GM21723 (cell line): Measurements from ENCODE around the gene IQGAP2.

Experiments used
- ATAC-seq: cut with Tn5 transposase; IDR thresholded peaks from one replicate; pipeline ENCODE4 v1.9.1; 2021; ENCODE audit warnings: mild to moderate bottlenecking, moderate library complexity; ENCODE audit not compliant: unreplicated experiment

IQGAP2 gene

DNA sequence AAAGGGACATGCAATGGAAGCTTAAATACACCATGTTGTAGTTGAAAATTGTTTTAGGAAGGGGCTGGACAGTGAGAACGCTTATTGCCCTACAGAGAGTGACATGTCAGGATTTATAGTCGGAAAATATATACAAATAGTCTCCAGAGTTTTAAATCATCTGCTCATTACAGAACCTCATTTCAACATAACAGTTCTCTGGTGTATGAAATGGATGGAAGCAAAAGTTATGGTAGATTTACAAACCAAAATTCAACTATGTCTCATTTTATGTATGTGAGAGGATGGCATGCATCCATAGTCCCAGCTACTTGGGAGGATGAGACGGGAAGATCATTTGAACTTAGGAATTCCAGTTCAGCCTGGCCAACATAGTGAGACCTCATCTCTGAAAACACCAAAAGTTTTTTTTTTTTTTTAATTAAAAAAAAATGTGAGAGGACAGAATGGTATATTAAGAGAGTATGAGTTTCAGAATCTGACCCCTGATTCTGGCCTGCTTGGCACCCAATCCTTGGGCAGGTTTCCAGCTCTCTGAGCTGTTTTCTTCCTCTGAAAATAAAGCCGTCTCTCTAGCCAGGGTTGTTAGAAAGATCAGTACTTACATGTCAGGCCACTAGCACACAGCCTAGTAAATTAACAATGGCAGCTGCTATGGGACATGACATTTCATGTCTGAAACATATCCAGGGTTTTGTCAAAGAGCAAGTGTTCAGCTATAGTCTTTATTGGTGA is 40.1 kb downstream of the IQGAP2 start:
- no peak for ATAC-seq

DNA sequence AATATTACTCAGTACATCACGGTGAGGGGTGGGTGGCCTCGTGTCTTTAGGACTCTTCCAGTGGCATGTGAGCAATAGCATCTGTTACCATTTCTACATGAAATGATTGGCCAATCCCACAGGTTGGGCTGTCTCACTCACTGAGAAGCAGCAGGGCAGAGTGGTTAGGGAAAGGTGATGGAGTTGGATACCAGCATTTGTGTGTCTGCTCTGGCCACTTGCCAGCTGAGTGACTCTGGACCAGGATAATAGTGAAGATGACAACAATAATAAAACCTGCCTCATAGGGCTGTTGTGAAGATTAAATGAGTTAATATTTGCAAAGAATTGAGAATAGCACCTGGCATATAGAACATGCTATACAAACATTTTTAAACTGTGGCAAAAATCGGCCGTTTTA is 42.0 kb downstream of the IQGAP2 start:
- no peak for ATAC-seq

DNA sequence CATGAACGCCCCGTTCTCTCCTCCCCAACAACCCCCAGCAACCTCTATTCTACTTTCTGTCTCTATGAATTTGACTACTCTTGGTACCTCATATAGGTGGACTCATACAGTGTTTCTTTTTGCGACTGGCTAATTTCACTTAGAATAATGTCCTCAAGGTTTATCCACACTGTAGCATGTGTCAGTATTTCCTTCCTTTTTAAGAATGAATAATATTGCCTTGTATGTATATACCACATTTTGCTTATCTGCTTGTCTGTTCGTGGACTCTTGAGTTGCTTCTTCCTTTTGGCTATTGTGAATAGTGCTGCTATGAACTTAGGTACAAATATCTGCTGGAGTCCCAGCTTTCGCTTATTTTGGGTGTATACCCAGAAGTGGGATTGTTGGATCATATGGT is 42.7 kb downstream of the IQGAP2 start:
- ATAC-seq: no peak

DNA sequence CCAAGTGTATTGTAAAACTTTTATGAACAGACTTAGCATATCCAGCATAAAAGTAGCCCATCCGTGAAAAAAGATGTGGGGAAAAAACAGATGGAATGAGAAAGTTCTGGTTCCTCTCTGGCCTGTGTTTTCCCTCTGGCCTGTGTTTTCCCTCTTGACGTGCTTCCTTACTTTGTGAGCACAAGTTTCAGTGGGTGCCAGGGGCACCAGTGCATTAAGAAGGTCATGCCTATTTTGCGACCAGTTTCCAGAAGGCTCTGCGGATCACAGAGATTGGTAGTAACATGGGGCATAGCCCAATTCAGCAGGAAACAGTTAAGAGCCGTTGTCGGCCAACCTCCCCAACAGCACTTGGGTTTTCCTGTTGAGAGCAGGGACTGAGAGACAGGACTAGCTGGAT is 43.7 kb downstream of the IQGAP2 start:
- ATAC-seq: no peak

DNA sequence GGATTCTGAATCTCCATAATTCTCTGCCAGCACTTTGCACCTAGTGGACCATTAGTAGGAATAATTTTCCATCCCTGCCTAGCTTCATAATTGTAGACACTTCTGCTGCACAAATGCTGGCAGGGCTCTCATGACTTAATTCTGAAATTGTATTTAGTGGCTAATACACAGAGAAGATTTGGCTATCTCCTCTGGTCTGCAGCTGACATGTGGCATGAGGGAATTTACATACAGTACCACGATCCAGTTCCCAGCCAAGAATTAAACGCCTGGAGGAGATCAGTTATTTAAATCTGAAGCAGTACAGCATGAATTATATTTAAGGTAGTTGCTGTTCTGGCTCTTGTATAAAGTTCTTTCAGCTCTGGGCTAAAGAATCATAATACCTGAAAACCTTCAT is 46.5 kb downstream of the IQGAP2 start:
- no peak for ATAC-seq

DNA sequence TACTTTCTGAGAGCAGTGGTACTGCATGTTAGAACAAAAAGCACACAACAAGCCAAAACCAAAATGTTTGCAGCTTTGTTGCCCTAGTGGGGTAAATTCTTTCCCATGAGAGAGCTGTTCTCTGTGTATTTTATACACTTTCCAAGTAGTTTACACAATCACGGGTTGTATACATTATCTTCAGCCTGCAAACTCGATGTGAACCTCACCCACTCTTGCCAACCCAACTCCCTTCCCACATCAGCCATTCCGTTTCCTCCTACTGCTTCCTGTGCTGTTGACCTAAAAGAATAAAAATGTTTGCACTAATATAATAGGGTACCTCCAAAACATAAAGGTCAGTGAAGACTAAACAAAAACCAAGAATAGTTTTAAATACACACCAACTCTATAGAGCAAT is 47.0 kb downstream of the IQGAP2 start:
- ATAC-seq: no peak

DNA sequence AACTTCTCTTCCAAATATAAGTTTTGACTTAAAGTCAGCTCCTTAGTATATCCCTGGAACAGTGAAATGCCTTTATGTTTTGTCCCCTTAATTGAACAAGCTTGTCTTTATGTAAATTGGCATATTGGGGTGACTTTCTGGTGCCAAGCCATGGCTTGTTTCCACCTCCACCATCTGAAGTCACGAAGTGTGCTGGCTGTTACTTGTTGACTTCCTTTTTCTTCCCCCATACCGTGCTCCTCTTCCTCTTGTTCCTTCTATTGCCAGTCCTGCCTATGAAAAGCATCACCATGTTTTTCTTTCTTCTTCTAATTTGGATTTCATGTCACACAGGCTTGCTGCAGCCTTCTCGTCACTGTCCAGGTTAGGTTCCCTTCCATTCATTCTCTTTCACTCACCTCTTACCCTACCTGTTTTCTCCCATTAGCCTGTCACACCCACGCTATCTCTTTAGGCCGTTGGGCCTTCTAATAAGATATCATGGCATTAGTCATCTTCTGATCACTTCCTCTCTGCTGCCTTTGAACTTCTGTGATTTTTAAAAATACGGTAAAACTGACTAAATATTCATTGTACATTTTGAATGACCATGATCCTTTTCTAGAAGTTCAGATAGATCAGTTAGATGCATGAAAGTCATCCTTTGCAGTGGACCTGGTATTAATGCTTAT is 48.1 kb downstream of the IQGAP2 start:
- no peak for ATAC-seq

DNA sequence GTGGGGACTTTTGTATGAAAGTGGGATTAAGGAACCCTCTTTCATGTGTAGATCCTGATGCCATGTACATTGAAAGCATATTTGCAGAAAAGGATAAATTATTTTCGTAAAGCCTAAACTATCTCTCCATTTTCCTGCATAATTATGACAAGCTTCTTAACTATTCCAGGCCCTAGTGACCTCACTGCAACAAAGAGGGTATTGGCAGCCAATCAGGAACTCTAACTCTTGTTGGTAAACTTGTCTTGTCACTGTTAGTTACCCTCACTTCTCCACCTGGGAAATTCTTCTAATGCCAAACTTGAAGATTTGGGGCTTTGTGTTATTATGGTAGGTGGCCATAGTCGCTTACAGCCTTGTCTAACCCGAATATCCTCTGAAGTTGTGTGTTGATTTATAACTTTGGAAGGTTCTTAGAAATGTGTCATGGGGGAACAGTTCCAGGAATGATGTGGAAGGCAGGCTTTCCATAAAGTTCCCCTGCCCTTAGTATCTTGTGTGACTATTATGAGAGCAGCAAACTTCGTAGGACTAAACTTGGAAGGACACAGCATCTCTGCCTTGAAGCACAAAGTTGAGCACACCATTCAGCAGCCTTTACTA is 52.5 kb downstream of the IQGAP2 start:
- ATAC-seq: no peak

DNA sequence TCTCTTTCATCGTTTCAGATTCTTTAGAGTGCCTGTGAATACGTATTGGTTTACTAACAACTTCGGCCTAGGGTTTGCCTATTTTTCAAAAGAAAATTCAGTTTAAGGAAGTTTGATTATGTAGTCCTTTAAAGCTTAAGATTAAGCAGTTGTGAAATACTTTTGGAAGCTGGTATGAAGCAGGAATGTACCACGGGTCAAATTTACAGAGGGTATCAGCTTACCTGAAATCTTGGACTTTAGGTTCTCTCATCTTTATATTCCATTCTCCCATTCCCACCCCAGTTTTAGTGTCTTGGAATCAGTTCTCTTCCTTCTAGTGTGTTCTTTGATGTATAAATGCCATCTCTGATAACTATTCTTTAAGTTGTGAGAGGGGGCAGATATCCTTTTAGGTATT is 53.2 kb downstream of the IQGAP2 start:
- no peak for ATAC-seq

DNA sequence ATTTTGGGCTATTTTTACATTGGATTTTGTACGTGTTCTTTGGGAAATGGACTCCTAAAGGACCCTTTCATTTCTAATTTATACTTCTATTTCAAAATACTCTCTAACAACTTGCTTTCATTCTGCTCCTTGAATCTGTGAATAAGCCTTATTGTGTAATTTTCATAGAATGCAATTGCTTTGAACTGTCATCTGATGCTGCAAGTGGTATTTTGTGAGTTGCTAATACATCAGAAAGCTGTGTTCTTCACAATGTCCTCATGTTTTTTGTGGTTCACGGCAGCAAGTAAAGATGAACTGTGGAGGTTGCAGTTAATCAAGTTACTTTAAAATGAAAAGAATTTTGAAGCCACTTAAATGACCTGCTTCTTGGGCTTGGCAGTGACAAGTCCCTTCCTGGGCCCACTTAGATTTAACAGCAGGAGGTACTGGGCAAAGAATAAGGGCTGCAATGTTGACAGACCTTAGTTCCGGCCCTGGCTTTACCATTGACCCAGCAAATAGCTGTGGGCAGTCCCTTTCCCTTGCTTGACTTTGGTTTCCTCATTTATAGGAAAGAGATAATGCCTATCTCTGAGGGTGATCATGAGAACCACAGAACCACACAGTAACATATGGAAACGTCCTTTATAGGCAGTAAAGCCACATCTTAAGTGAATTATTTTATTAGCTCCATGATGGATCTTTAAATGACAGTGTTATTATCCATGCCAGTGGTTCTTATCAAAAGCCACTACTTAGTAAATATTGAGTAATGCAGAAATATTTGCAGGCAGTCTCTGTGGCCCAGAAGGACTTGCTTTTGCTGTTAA is 54.8 kb downstream of the IQGAP2 start:
- no peak for ATAC-seq

DNA sequence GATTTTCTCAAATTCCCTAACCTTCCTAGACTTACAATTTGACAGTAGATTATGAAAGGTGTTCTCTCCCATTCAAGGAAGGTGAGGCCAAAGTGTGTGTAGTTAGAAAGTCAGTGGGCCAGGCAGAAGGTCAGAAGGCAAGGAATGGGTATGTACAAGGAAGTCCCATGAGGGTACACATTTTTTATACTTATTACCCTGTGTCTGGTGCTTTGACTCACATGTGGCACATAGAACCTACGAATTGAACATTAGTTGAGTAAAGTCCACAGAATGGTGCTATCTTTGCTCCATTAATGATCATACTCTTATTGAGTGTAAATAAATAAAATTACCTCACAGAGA is 55.4 kb downstream of the IQGAP2 start:
- no peak for ATAC-seq

DNA sequence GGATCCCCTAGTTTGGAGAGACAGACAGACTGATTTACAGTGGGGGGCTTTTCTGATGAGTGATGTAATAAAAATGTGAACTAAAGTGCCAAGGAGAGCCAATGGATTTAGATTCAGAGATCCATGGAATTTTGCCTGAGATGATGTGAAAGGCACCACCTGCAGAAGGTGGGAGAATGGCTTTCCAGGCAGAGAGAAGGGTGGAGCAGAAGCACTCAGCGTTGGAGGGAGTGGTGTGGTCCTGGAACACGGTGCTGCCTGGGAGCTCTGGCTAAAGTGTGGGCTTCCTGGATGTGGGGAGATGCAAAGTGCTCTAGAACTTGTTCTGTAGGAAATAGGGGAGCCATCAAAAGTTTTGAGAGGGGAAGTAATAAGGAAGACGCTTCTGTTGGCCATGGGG is 57.0 kb downstream of the IQGAP2 start:
- no peak for ATAC-seq

DNA sequence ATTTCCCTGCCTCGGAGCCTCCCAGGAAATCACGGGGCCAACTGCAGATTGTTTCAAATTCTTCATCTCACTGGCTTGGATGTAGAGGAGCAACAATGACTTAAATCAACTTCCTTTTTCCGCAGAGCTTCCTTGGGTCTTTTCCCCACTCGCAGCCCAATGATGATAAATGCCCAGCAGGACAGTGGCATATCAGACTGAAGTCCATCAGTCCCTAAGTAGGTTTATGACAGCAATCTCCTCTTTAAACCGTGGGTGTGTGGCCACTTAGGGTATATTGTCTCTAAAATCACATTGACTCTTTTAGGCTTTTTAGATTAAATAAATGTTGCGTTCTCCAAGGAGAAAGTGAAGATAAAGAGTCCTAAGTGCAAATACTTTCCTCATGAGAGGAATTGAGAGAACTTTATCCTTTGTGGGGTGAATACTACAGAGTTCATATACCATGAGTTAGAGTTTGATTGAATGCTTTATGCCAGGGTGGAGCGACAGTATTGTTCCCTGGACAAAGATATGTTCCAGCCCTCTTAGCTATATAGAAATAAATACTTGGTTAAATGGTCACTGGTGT is 59.1 kb downstream of the IQGAP2 start:
- no peak for ATAC-seq

DNA sequence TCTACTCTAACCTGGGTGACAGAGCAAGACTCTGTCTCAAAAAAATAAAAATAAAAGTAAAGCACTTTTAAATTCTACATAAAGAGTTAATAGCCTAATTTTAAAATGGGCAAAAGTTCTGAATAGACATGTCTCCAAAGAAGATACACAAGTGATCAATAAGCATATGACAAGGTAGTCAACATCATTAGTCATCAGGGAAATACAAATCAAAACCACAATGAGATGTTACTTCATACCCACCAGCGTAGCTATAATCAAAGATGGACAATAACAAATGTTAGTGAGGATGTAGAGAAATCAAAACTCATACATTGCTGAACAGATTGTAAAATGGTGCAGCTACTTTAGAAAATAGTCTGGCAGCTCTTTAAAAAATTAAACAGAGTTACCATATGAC is 64.1 kb downstream of the IQGAP2 start:
- ATAC-seq: no peak

DNA sequence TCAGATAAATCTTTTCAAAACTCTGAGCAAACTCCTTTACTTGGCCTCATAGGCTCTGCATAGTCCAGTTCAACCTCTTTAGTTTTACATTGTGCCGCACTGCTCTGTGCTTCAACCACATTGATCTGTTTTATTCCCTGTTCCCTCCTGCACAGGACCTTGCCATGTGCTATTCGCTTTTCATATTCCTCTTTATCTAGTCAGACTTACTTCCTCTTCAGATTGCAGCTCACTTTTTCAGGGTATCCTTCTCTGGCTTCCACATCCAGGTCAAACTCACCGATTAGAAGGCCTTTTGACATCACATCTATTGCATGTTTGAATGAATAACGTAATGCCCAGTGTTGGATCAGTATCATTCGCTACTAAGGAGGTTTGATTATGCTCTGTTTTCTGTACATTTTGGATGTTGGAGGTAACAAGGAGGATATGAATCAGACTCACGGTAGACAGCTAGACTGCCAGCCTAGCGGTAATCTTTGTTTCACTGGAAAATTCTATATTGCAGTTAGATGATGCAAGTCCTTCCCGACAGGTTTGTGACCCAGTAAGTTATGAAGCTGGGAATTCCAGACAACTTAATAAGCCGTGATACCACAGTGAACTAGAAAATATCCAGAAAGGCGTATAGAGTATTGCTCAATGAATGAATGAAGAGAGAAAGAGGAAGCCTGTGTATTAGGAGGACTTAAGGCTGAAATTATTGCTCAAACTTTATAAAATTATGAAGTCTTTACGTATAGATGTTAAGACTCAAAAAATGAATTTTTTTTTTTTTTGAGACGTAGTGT is 65.7 kb downstream of the IQGAP2 start:
- no peak for ATAC-seq

DNA sequence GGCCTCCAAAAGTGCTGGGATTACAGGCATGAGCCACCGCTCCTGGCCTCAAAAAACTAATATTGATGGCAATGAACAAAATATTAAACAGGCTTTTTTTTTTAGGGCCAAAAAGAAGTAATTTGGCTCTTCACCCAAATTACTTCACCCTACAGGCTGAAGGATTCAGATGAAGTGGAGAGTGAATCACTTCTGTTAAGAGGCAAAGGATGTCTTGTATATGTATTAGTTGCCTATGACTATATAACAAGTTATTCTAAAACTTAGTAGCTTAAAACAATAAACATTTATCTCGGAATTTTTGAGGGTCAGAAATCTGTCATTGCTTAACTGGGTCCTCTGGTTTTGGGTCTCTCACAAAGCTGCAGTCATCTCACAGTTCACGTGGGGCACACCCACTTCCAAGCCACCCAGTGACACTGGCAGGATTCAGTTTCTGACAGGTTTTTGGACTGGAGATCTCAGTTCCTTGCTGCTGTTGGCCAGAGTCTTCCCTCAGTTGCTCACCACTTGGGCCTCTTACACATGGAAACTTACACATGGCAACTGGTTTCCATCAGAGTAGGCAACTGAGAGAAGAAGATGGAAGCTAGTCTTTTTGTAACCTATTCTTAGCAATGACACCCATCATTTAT is 66.7 kb downstream of the IQGAP2 start:
- no peak for ATAC-seq

DNA sequence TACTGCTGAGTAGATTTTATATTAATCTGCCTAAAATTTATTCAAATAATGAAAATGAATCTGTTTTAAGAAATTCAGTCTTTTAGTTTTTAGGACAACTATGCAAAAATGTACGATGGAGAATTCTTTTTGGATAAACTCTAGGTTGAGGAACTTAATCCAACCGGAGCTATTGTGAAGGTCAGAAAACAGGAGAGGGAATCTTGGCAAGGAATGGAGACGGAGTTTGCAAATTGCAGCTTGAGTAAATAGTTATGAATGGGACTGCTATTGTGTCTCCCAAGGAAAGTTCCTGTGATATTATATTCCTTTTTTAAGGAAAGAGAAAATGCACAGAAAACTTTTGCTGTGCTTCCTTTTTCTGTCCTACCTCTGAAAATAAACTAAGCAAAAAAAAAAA is 67.9 kb downstream of the IQGAP2 start:
- ATAC-seq: no peak

DNA sequence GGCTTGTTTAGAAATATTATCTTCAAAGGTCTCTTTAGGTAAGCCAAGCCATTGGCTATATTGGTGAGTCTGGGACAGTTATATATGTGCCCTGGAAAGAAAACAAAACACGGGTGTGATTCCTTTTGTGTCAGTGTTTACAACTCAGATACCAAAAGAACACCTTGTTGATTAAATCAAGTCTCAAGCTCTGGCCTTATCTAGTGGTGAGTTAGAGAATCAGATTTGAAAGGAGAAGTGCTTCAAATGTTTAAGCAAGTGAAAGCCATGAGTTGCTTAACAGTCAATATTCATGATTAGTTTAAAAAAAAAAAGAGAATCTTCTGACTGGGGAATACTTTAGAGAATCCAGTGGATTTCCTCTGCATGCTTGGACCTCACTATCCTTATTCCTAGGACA is 68.3 kb downstream of the IQGAP2 start:
- ATAC-seq: no peak

DNA sequence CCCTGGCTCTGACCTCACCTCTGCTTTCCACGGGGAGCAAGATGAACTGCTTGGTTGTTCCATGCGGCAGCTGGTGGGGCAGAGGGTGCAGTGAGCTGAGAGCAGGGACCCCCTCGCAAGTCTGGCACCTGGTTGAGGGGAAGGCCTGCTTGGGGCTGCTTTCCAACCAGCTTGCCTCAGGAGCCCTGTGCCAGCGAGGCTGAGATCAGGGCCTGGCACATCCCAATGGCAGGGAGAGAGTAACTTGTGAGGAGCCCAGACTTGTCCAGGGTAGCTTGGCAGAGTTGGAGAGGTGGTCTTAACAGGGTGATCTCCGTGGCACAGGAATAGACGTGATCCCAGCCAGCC is 68.9 kb downstream of the IQGAP2 start:
- no peak for ATAC-seq

DNA sequence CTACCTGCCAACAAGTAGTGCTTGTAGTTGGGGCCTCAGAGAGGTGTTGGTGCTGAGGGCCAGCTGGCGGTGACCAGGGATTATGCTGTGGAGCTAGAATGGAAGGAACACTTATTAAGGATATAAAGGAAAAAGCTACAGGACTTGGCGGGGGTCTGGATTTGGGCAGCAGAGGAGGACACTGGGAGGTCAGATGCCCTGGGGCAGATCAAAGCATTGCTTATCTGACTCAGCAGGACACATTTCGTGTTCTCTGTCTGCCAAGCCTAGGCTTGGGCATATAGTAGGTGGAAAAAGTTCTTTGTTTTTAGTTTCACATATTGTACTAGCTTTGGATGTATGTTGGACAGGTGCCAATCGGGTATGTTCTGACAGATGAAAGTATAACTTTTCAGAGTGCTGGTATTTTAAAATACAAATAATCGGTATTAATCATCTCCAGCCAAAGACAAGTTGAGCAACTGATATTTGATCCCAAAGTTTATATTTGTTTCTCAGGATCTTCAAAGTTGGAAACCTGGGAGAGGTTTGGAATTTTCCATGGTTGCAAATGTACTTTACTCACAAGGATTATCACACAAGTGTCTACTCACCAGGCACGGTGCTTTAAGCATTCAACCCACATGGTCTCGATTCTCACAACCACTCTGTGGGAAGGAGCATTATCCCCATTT is 69.4 kb downstream of the IQGAP2 start:
- ATAC-seq: no peak
